SK-N-SH (cell line): ENCODE measurements around the gene RNF25. TPM values are rescaled to one million over a fixed set of nuclear protein-coding genes. Genes with fewer than 3 reads are reported as not detected.
"Not testable (repeated sequence)": the region's sequence is repeated elsewhere in the genome, so short reads cannot be mapped to it uniquely, and the experiment has no call there.

Source experiments
- CTCF ChIA-PET: fragments of 300-600, 350-600 bp; formaldehyde crosslinking; extraction: SDS; loops from one replicate; lab custom pipeline; 2021; lab: Yijun Ruan, JAX
- POLR2A ChIA-PET: fragments of 350-600 bp; sonication (Branson Sonifier 250); formaldehyde crosslinking; extraction: SDS; loops from one replicate; lab custom pipeline; 2020; ENCODE audit warnings: antibody characterized with exemption, inconsistent platforms; lab: Yijun Ruan, JAX
- DNase-seq: peaks from one replicate; pipeline ENCODE4 v3.0.0; 2012
- H2AFZ ChIP-seq: fragments of 200-600 bp; sonication (generic); 2 replicates; pipeline ENCODE4 v1.8.1; 2016; ENCODE audit warnings: antibody characterized with exemption, mild to moderate bottlenecking, low read depth
- H3F3A ChIP-seq: fragments of 200-600 bp; sonication (generic); replicated peaks from 2 replicates; pipeline ENCODE3; 2016; ENCODE audit warnings: antibody characterized with exemption, mild to moderate bottlenecking; ENCODE audit not compliant: insufficient read depth
- H3K27ac ChIP-seq, 2 experiments: fragments of 200-500 bp in 1 of 2; fragments of 200-600 bp in 1 of 2; sonication (Bioruptor generic) in 1 of 2; sonication (generic), shearing (Covaris generic) in 1 of 2; 2 replicates each; pipeline versions ENCODE4 v1.5.1 to v1.6.1; 2014 to 2016; ENCODE audit warnings: low read depth in 2 of 2, inconsistent platforms in 1 of 2, low read length in 1 of 2, mild to moderate bottlenecking in 1 of 2, mixed read lengths in 1 of 2
- H3K27me3 ChIP-seq: fragments of 200-600 bp; sonication (generic), shearing (Covaris generic); 2 replicates; pipeline ENCODE4 v1.6.1; 2016; ENCODE audit warnings: mixed run types; ENCODE audit not compliant: insufficient read depth
- H3K36me3 ChIP-seq, 2 experiments: fragments of 200-500 bp in 1 of 2; fragments of 200-600 bp in 1 of 2; sonication (Bioruptor generic) in 1 of 2; sonication (generic) in 1 of 2; replicated peaks in 1 of 2; 2 replicates each; pipeline versions ENCODE3 to v1.5.1; 2014 to 2016; ENCODE audit warnings: low read length in 1 of 2, mild to moderate bottlenecking in 1 of 2; ENCODE audit not compliant: insufficient read depth in 2 of 2, control insufficient read depth in 1 of 2
- H3K4me1 ChIP-seq, 2 experiments: fragments of 200-500 bp in 1 of 2; fragments of 200-600 bp in 1 of 2; sonication (Bioruptor generic) in 1 of 2; sonication (generic), shearing (Covaris generic) in 1 of 2; 2 replicates each; pipeline versions ENCODE4 v1.5.1 to v1.6.1; 2014 to 2016; ENCODE audit warnings: low read depth in 1 of 2, low read length in 1 of 2, mixed run types in 1 of 2; ENCODE audit not compliant: insufficient read depth in 2 of 2, control insufficient read depth in 1 of 2
- H3K4me2 ChIP-seq: fragments of 200-600 bp; sonication (generic), shearing (Covaris generic); 2 replicates; pipeline ENCODE4 v1.6.1; 2017; ENCODE audit warnings: mixed run types
- H3K4me3 ChIP-seq, 2 experiments: fragments of 200-500 bp in 1 of 2; fragments of 200-600 bp in 1 of 2; sonication (Bioruptor generic) in 1 of 2; sonication (generic), shearing (Covaris generic) in 1 of 2; 2 replicates each; pipeline versions ENCODE4 v1.5.1 to v1.8.1; 2014 to 2016; ENCODE audit warnings: low read depth in 2 of 2, inconsistent platforms in 1 of 2, low read length in 1 of 2, mild to moderate bottlenecking in 1 of 2, mixed read lengths in 1 of 2, moderate library complexity in 1 of 2
- H3K79me2 ChIP-seq: fragments of 200-600 bp; sonication (generic); 2 replicates; pipeline ENCODE4 v1.8.1; 2017; ENCODE audit warnings: mild to moderate bottlenecking; ENCODE audit not compliant: insufficient read depth
- H3K9ac ChIP-seq: fragments of 200-600 bp; sonication (generic); 2 replicates; pipeline ENCODE4 v1.6.1; 2017; ENCODE audit warnings: mixed run types
- H3K9me2 ChIP-seq: fragments of 200-600 bp; sonication (generic); 2 replicates; pipeline ENCODE4 v1.6.1; 2017; ENCODE audit warnings: mixed run types
- H3K9me3 ChIP-seq: fragments of 200-600 bp; sonication (generic); 2 replicates; pipeline ENCODE4 v1.6.1; 2017; ENCODE audit warnings: mixed run types, mild to moderate bottlenecking, moderate library complexity
- H4K20me1 ChIP-seq: fragments of 200-600 bp; sonication (generic); 2 replicates; pipeline ENCODE4 v1.6.1; 2017; ENCODE audit warnings: mild to moderate bottlenecking, mixed run types; ENCODE audit not compliant: insufficient read depth
- CHD2 ChIP-seq: fragments of 150-350 bp; IDR thresholded peaks from 2 replicates; pipeline ENCODE4 v1.6.1; 2018; ENCODE audit warnings: low read length; ENCODE audit not compliant: partially characterized antibody
- CTCF ChIP-seq: fragments of 200-600 bp; sonication (generic); IDR thresholded peaks from 2 replicates; pipeline ENCODE4 v1.6.1; 2017; ENCODE audit warnings: antibody characterized with exemption, mild to moderate bottlenecking, moderate library complexity
- EP300 ChIP-seq, 2 experiments: IDR thresholded peaks; 2 replicates each; pipeline versions ENCODE4 v1.4.0 to v1.6.1; 2012; ENCODE audit warnings: borderline replicate concordance in 1 of 2, low read depth in 1 of 2, low read length in 1 of 2
- MXI1 ChIP-seq: IDR thresholded peaks from 2 replicates; pipeline ENCODE4 v1.6.1; 2012; ENCODE audit warnings: mild to moderate bottlenecking, low read depth, low read length, improper control_type of control experiment
- RAD21 ChIP-seq: IDR thresholded peaks from 2 replicates; pipeline ENCODE4 v1.6.1; 2012; ENCODE audit warnings: mild to moderate bottlenecking, low read length
- RCOR1 ChIP-seq: fragments of 150-350 bp; IDR thresholded peaks from 2 replicates; pipeline ENCODE4 v1.6.1; 2017; ENCODE audit warnings: antibody characterized with exemption, low read length
- REST ChIP-seq: IDR thresholded peaks from 2 replicates; pipeline ENCODE4 v1.6.1; 2012; ENCODE audit warnings: mild to moderate bottlenecking, low read depth, low read length, moderate library complexity
- SIN3A ChIP-seq: IDR thresholded peaks from 2 replicates; pipeline ENCODE4 v1.6.1; 2012; ENCODE audit warnings: low read depth, mild to moderate bottlenecking, low read length, moderate library complexity, borderline replicate concordance
- SMC3 ChIP-seq: IDR thresholded peaks from 2 replicates; pipeline ENCODE4 v1.6.1; 2012; ENCODE audit warnings: low read depth, low read length, improper control_type of control experiment
- WGBS: methylation state at CpG from one replicate; pipeline ENCODE4 v1.1.6; 2017; ENCODE audit warnings: low lambda C conversion rate; 5-methylcytosine and 5-hydroxymethylcytosine counted together
- polyA plus RNA-seq, 3 experiments: library from polyadenylated mRNA; depleted of rRNA; stranded (reverse); fragments of >200 nt; gene quantifications; 2 replicates each; pipeline ENCODE4 v1.2.3, GENCODE V29; 2012

Gene RNF25
- polyA plus RNA-seq, 1 of the 3 experiments (the other 2 are of a cell fraction) = 72.2 TPM

- 45% methylated on average over 5 of the region's 5 CpGs for WGBS
- H3K27ac ChIP-seq, H4K20me1 ChIP-seq, H2AFZ ChIP-seq, H3K4me1 ChIP-seq, H3K4me3 ChIP-seq, H3K27me3 ChIP-seq, H3K79me2 ChIP-seq, H3K9me2 ChIP-seq, H3K9ac ChIP-seq, H3K4me2 ChIP-seq, H3K9me3 ChIP-seq: not testable (repeated sequence)
- ChIA-PET POLR2A (interaction anchor here (1.3 kb wide), 1 partner anchor 28 kb away, joined by 7 read pairs; the partner anchor contains the start of genes BCS1L and ZNF142), CTCF (interaction anchor here (0.5 to 3.9 kb wide), 32 partner anchors 10 to 606 kb away, joined by 3 to 40 read pairs (median 4); partner anchors contain the start of genes BCS1L, RNF25, STK36 and TTLL4)
- peaks cover 48 to 49% of the 10 kb centered on the region in 2 experiments for H3K36me3 ChIP-seq
- TF ChIP-seq MXI1 = peak; percentile 43; the same call in 1 of the 2 replicates
- TF ChIP-seq RAD21 = peak; percentile 72
- TF ChIP-seq CHD2 = peak; percentile 21
- TF ChIP-seq SMC3 = peak; percentile 84
- TF ChIP-seq CTCF = peak; percentile 83
- DNase-seq = peak; percentile 65
- peaks cover 23% of the 10 kb centered on the region for H3F3A ChIP-seq
These were observed 15.7 kb upstream of the RNF25 start for GRCh38 chr2:218687400-218688060.

- Histone ChIP-seq H3K4me1 (no peaks in the 10 kb centered on the region), H4K20me1 (no peaks in the 10 kb centered on the region), H3K4me3 (no peak overlapping the region), H3F3A (peaks cover 12% of the 10 kb centered on the region), H3K27ac (no peak overlapping the region), H3K9me3 (no peaks in the 10 kb centered on the region), H3K27me3 (no peaks in the 10 kb centered on the region), H2AFZ (no peak overlapping the region), H3K9ac (no peak overlapping the region), H3K36me3 (peaks cover 40 to 44% of the 10 kb centered on the region in 2 experiments), H3K4me2 (no peak overlapping the region), H3K79me2 (no peaks in the 10 kb centered on the region), H3K9me2 (no peaks in the 10 kb centered on the region)
- ChIA-PET POLR2A (no interaction called here), CTCF (no interaction called here)
- WGBS = 79% methylated on average over 3 of the region's 3 CpGs
- no peak for TF ChIP-seq EP300 (IDR thresholded peaks at IDR 0.05; ENCODE audit: borderline replicate concordance in 1 of 2, low read depth in 1 of 2, low read length in 1 of 2)
- TF ChIP-seq REST = no peak
- TF ChIP-seq MXI1 = no peak
- TF ChIP-seq RCOR1 = no peak
- TF ChIP-seq SIN3A = no peak
- DNase-seq = no peak
These were observed 8.3 kb upstream of the RNF25 start for GRCh38 chr2:218680061-218680460.
